Stimulated activated CD8-positive, alpha-beta memory T cell treated with anti-CD3 and anti-CD28 coated beads, Interleukin-7, amount 100 ng/mL, for 1 hour (primary cell): ENCODE measurements around the gene TENT4B.
A peak's percentile ranks its signal among the peaks of the same experiment; 100 is the strongest.
"Not testable (repeated sequence)": the region's sequence is repeated elsewhere in the genome, so short reads cannot be mapped to it uniquely, and the experiment has no call there.

ENCODE experiments used
- DNase-seq, 2 donors: peaks; one replicate each; pipeline ENCODE4 v3.0.0-alpha.2; 2020; ENCODE audit warnings: low read depth in 2 of 2

Gene TENT4B

GRCh38 chr16:50152807-50153595 is at the start of gene TENT4B:
TSS of gene TENT4B (plus strand) at chr16:50153306. CDS start at chr16:50153622, 316 bp downstream.
- peak; percentile 69 to 74 for DNase-seq

GRCh38 chr16:50103764-50104163 is 49.3 kb upstream of the TENT4B start:
- DNase-seq, result no peak

GRCh38 chr16:50114357-50115129 is 38.6 kb upstream of the TENT4B start:
- no peak for DNase-seq

GRCh38 chr16:50120711-50121110 is 32.4 kb upstream of the TENT4B start:
- no peak for DNase-seq

- no peak for DNase-seq
Measured at GRCh38 chr16:50121278-50121677, 31.8 kb upstream of the TENT4B start.

GRCh38 chr16:50121721-50122445 is 31.2 kb upstream of the TENT4B start:
- no peak for DNase-seq

- DNase-seq, result no peak
Measured at GRCh38 chr16:50123417-50123816, 29.7 kb upstream of the TENT4B start.

- DNase-seq, result no peak
Measured at GRCh38 chr16:50124769-50125168, 28.3 kb upstream of the TENT4B start.

- DNase-seq, result no peak
Measured at GRCh38 chr16:50126183-50126582, 26.9 kb upstream of the TENT4B start.

GRCh38 chr16:50132571-50132970 is 20.5 kb upstream of the TENT4B start:
- not testable (repeated sequence) for DNase-seq

GRCh38 chr16:50133214-50133613 is 19.9 kb upstream of the TENT4B start:
- DNase-seq, result no peak

GRCh38 chr16:50136399-50136798 is 16.7 kb upstream of the TENT4B start:
- no peak for DNase-seq

GRCh38 chr16:50137268-50137667 is 15.8 kb upstream of the TENT4B start:
- DNase-seq, result no peak

GRCh38 chr16:50139580-50139979 is 13.5 kb upstream of the TENT4B start:
- no peak for DNase-seq

GRCh38 chr16:50144211-50144610 is 8.9 kb upstream of the TENT4B start:
- DNase-seq, result no peak

- no peak for DNase-seq
Measured at GRCh38 chr16:50146479-50147435, 6.3 kb upstream of the TENT4B start.

GRCh38 chr16:50151322-50151721 is 1.8 kb upstream of the TENT4B start:
- no peak for DNase-seq

- no peak for DNase-seq
Measured at GRCh38 chr16:50151756-50152155, 1.4 kb upstream of the TENT4B start.

GRCh38 chr16:50152351-50152806 is 727 bp upstream of the TENT4B start:
- peak in 1 of 2 donors; percentile 29 for DNase-seq

- no peak for DNase-seq
Measured at GRCh38 chr16:50153596-50154419, 702 bp downstream of the TENT4B start.
